Measurements from ENCODE around the gene MNS1.

DNA sequence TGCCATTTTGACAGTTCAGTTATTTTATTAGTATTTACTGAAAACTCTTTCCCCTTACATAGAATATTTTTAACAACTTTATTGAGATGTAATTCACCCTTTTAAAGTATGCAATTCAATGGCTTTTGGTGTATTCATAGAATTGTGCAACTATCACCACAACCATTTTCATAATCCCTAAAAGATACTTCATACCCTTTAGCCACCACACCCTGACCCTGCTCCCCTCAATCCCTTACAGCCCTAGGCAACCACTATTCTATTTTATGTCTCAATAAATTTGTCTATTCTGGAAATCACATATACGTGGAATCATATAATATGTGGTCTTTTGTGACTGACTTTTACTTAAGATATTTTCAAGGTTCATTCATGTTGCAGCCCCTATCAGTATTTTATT is 70.0 kb downstream of the MNS1 start:
- TF ChIP-seq, protein P1, sequence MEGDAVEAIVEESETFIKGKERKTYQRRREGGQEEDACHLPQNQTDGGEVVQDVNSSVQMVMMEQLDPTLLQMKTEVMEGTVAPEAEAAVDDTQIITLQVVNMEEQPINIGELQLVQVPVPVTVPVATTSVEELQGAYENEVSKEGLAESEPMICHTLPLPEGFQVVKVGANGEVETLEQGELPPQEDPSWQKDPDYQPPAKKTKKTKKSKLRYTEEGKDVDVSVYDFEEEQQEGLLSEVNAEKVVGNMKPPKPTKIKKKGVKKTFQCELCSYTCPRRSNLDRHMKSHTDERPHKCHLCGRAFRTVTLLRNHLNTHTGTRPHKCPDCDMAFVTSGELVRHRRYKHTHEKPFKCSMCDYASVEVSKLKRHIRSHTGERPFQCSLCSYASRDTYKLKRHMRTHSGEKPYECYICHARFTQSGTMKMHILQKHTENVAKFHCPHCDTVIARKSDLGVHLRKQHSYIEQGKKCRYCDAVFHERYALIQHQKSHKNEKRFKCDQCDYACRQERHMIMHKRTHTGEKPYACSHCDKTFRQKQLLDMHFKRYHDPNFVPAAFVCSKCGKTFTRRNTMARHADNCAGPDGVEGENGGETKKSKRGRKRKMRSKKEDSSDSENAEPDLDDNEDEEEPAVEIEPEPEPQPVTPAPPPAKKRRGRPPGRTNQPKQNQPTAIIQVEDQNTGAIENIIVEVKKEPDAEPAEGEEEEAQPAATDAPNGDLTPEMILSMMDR (conservative IDR thresholded peaks at IDR 0.05 in 1 of 2, IDR thresholded peaks at IDR 0.05 in 1 of 2; ENCODE audit: low read depth in 1 of 2, low read length in 2 of 2), result no peak
- no peak for TF ChIP-seq EZH2 (IDR thresholded peaks at IDR 0.05; ENCODE audit: low read length, missing control alignments)

All from fibroblast of lung (primary cell).